Nephron progenitor cell (in vitro differentiated cells): ENCODE data around the gene DUSP28.

Source experiments
- DNase-seq: peaks from one replicate; pipeline ENCODE4 v3.0.0; 2021
- H3K27ac Mint-ChIP-seq: 2 replicates; pipeline ENCODE4 v1.8.0; 2021; ENCODE audit warnings: mild to moderate bottlenecking, moderate library complexity, mixed read lengths
- H3K27me3 Mint-ChIP-seq: 2 replicates; pipeline ENCODE4 v1.8.0; 2021; ENCODE audit warnings: mild to moderate bottlenecking, low read depth, mixed read lengths; ENCODE audit not compliant: poor library complexity
- H3K36me3 Mint-ChIP-seq: 2 replicates; pipeline ENCODE4 v1.8.0; 2021; ENCODE audit warnings: low read depth, mixed read lengths
- H3K4me1 Mint-ChIP-seq: 2 replicates; pipeline ENCODE4 v1.8.0; 2021; ENCODE audit warnings: mixed read lengths
- H3K4me3 Mint-ChIP-seq: 2 replicates; pipeline ENCODE4 v1.8.0; 2021; ENCODE audit warnings: mild to moderate bottlenecking, moderate library complexity, mixed read lengths
- H3K9me3 Mint-ChIP-seq: 2 replicates; pipeline ENCODE4 v1.8.0; 2021; ENCODE audit warnings: mild to moderate bottlenecking, moderate library complexity, mixed read lengths
- TF ChIP-seq, protein P1 (sequence below): fragments of 200-600 bp; sonication (generic); IDR thresholded peaks from 2 replicates; pipeline ENCODE4 v1.5.0; 2021; ENCODE audit warnings: antibody characterized with exemption

Gene DUSP28

DNA sequence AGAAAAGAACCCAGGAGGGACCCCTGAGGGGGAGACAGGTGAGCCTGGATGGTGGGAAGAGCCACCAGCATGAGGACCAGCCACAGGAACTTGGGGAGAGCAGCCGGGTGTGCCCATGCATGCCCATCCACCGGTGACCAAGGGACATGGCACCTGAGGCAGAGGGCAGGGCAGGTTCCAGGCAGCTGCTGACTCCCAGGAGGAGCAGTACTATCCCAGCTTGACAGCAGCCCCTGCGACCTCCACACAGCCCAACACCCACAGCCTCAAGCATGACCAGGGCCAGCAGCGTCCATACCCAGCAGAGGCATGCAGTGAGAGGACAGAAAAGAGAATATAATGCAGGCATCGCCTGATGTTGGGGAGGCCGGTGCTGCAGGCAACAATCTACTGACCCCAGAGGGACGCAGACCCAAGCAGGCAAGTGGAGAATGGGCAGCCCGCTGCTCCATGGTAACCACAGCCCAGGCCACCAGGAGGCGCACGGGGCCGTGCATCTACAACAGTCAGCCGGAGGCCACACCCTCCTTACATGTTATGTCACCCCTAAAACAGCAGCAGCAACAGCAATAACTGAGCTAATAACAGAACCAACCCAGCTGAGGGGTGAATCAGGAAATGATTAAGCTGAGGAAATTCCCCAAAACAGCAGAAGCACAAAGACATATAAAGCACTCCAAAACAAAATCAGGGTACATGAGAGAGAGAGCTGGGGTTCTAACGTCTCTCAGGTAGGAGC, 46.4 kb upstream of the DUSP28 start:
- H3K4me3 Mint-ChIP-seq: no peak overlapping the region

DNA sequence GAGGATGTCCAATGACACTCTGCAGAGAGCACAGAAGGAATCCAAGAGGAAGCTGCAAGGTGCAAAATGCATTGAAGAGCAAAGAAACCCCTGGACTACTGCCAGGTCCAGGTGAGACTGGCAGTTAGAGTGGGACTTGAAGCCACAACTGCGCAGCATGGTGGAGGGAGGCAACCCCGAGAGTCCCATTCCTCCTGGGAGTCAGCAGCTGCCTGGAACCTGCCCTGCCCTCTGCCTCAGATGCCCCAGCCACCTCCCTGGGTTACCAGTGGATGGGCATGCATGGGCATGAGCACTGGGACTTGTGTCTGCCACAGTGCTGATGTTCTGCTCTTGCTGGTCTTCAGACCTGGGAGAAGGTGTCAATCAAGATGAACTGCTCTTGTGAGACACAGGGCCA, 45.5 kb upstream of the DUSP28 start:
- Mint-ChIP-seq H3K27ac (no peak overlapping the region), H3K36me3 (peaks cover 23% of the 10 kb centered on the region), H3K27me3 (peaks cover 22% of the 10 kb centered on the region), H3K4me1 (peaks cover 16% of the 10 kb centered on the region), H3K4me3 (no peak overlapping the region), H3K9me3 (peaks cover 13% of the 10 kb centered on the region)
- TF ChIP-seq, protein P1, sequence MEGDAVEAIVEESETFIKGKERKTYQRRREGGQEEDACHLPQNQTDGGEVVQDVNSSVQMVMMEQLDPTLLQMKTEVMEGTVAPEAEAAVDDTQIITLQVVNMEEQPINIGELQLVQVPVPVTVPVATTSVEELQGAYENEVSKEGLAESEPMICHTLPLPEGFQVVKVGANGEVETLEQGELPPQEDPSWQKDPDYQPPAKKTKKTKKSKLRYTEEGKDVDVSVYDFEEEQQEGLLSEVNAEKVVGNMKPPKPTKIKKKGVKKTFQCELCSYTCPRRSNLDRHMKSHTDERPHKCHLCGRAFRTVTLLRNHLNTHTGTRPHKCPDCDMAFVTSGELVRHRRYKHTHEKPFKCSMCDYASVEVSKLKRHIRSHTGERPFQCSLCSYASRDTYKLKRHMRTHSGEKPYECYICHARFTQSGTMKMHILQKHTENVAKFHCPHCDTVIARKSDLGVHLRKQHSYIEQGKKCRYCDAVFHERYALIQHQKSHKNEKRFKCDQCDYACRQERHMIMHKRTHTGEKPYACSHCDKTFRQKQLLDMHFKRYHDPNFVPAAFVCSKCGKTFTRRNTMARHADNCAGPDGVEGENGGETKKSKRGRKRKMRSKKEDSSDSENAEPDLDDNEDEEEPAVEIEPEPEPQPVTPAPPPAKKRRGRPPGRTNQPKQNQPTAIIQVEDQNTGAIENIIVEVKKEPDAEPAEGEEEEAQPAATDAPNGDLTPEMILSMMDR: no peak
- no peak for DNase-seq

More for the DNA sequence above, 46.4 kb upstream of the DUSP28 start:
- TF ChIP-seq, protein P1: peak; percentile 87
- Mint-ChIP-seq H3K4me1 (peaks cover 6% of the 10 kb centered on the region), H3K36me3 (peaks cover 19% of the 10 kb centered on the region), H3K27ac (peak overlapping the region; percentile 19), H3K27me3 (peaks cover 20% of the 10 kb centered on the region), H3K9me3 (peaks cover 6% of the 10 kb centered on the region)
- DNase-seq: peak; percentile 82

DNA sequence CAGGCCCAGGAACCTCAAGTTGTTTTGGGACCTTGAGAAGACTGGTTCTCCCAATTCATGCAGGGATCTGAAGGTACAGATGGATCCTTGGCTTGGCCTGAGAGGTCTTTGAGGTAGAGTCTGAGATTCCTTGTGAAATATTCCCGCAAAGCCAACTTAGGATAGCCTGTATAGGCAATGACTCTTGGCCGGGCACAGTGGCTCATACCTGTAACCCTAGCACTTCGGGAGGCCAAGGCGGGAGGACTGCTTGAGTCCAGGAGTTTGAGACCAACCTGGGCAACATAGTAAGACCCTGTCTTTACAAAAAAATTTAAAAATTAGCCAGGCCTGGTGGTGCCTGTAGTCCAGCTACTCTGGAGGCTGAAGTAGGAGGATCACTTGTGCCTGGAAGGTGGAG, 42.8 kb upstream of the DUSP28 start:
- Mint-ChIP-seq H3K27me3 (peaks cover 25% of the 10 kb centered on the region), H3K27ac (no peak overlapping the region), H3K4me3 (no peak overlapping the region), H3K4me1 (peaks cover 27% of the 10 kb centered on the region), H3K9me3 (peaks cover 25% of the 10 kb centered on the region), H3K36me3 (peaks cover 47% of the 10 kb centered on the region)
- DNase-seq: no peak
- TF ChIP-seq, protein P1: no peak

DNA sequence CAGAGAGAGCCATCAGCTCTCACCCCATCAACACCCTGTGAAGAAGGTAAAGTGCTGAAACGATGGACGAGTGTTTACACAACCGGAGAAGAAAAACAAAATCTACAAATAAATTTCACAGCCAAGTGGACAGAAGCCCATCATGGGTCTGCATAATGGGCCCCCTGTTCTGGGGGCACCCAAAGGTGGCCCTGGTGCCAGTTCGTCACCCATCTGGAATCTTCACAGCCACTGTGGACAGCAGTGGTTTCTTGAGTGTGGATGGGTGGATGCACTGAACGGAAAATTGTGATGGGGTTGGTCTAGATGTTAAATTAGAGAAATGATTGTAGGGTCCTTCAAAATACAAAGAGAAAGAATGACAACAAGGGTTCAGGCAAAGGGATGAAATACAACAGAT, 41.2 kb upstream of the DUSP28 start:
- no peak for DNase-seq
- TF ChIP-seq, protein P1: no peak
- peaks cover 24% of the 10 kb centered on the region for H3K4me1 Mint-ChIP-seq
- H3K27ac Mint-ChIP-seq: peak overlapping the region; percentile 93
- H3K27me3 Mint-ChIP-seq: peaks cover 27% of the 10 kb centered on the region
- H3K36me3 Mint-ChIP-seq: peaks cover 64% of the 10 kb centered on the region
- peaks cover 40% of the 10 kb centered on the region for H3K9me3 Mint-ChIP-seq
- H3K4me3 Mint-ChIP-seq: no peak overlapping the region

DNA sequence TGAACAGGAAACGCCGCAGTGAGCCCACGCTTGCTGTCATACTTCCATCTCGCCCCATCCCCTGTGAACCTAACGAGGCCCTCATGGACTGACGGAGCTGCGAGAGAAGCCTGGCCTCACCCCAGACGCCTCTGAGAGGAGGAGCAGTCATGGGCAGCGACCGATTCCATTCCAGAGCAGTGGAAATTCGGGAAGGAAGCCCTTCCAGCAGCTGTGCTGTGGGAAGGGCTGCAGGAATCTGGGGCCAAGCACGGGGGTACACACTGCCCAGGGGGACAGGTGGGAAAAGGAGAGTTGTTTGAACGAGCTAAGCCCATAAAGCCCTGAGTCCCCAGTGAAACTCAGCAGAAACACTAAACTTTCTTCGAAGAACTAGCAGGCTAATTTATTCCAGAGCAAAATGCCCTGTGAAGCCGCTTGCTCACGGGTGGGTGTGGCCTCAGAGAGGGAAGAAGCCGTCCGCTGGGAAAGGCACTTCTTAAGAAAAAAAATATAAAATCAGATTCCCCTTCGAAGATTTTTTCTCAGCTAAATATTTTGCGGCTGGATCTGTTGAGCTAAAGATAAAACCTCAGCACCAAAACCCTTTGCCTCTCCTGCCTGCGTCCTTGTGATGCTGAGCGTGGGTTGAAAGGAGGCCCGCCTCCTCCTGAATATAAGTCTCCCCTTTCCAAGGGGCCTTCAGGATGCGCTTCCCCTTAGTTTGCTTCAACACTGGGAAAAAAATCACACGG, 40.6 kb upstream of the DUSP28 start:
- peak overlapping the region; percentile 93 for H3K27ac Mint-ChIP-seq
- TF ChIP-seq, protein P1: no peak
- no peak overlapping the region for H3K4me3 Mint-ChIP-seq
- no peak for DNase-seq
- H3K27me3 Mint-ChIP-seq: peaks cover 24% of the 10 kb centered on the region
- peaks cover 22% of the 10 kb centered on the region for H3K4me1 Mint-ChIP-seq
- peaks cover 70% of the 10 kb centered on the region for H3K36me3 Mint-ChIP-seq
- H3K9me3 Mint-ChIP-seq: peaks cover 46% of the 10 kb centered on the region
